Measurements from ENCODE around the gene HOXC9.

GRCh38 chr12:54051026-54051842 is 51.3 kb downstream of the HOXC9 start:
- TF ChIP-seq CTCF (IDR thresholded peaks at IDR 0.05; ENCODE audit: low read depth, low read length) (no peak), POLR2A (IDR thresholded peaks at IDR 0.05; ENCODE audit: extremely low read depth, insufficient read length) (no peak), MYC (IDR thresholded peaks at IDR 0.05; ENCODE audit: low read depth, low read length) (no peak), MAX (IDR thresholded peaks at IDR 0.05; ENCODE audit: low read depth, low read length) (no peak)
